HG03439 (cell line): ENCODE measurements around the gene HDAC3.

Experiments
- ATAC-seq: cut with Tn5 transposase; IDR thresholded peaks from one replicate; pipeline ENCODE4 v1.9.1; 2021; ENCODE audit warnings: mild to moderate bottlenecking, moderate library complexity; ENCODE audit not compliant: unreplicated experiment

The HDAC3 gene

GRCh38 chr5:141605523-141606277 lies 30.9 kb downstream of the HDAC3 start:
- peak; percentile 92 for ATAC-seq

- no peak for ATAC-seq
Measured at GRCh38 chr5:141603923-141604717, 32.5 kb downstream of the HDAC3 start.

- ATAC-seq, result no peak
Measured at GRCh38 chr5:141602606-141603005, 34.0 kb downstream of the HDAC3 start.

- peak; percentile 41 for ATAC-seq
Measured at GRCh38 chr5:141598391-141599345, 38.0 kb downstream of the HDAC3 start.

GRCh38 chr5:141597814-141598213 lies 38.8 kb downstream of the HDAC3 start:
- ATAC-seq, result no peak

- ATAC-seq, result no peak
Measured at GRCh38 chr5:141597394-141597793, 39.3 kb downstream of the HDAC3 start.

GRCh38 chr5:141596867-141597266 lies 39.8 kb downstream of the HDAC3 start:
- ATAC-seq, result no peak

GRCh38 chr5:141590127-141590526 lies 46.5 kb downstream of the HDAC3 start:
- no peak for ATAC-seq

GRCh38 chr5:141586246-141586645 lies 50.4 kb downstream of the HDAC3 start:
- ATAC-seq, result no peak

GRCh38 chr5:141585594-141585993 lies 51.1 kb downstream of the HDAC3 start:
- no peak for ATAC-seq

GRCh38 chr5:141574122-141574510 lies 62.5 kb downstream of the HDAC3 start:
- ATAC-seq, result no peak

- no peak for ATAC-seq
Measured at GRCh38 chr5:141573489-141574121, 63.0 kb downstream of the HDAC3 start.
